ENCODE results near the gene AUTS2.

AUTS2 gene

GRCh38 chr7:70498232-70498992 lies 900.1 kb downstream of the AUTS2 start:
- no peaks in the 10 kb centered on the region for H3K4me1 ChIP-seq (ENCODE audit: control insufficient read depth, insufficient read depth, low read length)
- H3K27ac ChIP-seq (ENCODE audit: low read depth, low read length) = no peak overlapping the region
- H3K36me3 ChIP-seq (ENCODE audit: control insufficient read depth, insufficient read depth, low read length) = no peaks in the 10 kb centered on the region
- H3K9ac ChIP-seq (ENCODE audit: low read length) = no peak overlapping the region
- H3K4me3 ChIP-seq (ENCODE audit: low read length) = no peak overlapping the region
- H3K27me3 ChIP-seq (ENCODE audit: control insufficient read depth, insufficient read depth, low read length) = no peaks in the 10 kb centered on the region

- H3K4me1 ChIP-seq (ENCODE audit: control insufficient read depth, insufficient read depth, low read length) = no peaks in the 10 kb centered on the region
- H3K4me3 ChIP-seq (ENCODE audit: low read length) = no peak overlapping the region
- H3K27ac ChIP-seq (ENCODE audit: low read depth, low read length) = no peak overlapping the region
- no peaks in the 10 kb centered on the region for H3K36me3 ChIP-seq (ENCODE audit: control insufficient read depth, insufficient read depth, low read length)
- no peaks in the 10 kb centered on the region for H3K27me3 ChIP-seq (ENCODE audit: control insufficient read depth, insufficient read depth, low read length)
- H3K9ac ChIP-seq (ENCODE audit: low read length) = no peak overlapping the region
Observed at GRCh38 chr7:70500261-70500660, 902.0 kb downstream of the AUTS2 start.

DNA sequence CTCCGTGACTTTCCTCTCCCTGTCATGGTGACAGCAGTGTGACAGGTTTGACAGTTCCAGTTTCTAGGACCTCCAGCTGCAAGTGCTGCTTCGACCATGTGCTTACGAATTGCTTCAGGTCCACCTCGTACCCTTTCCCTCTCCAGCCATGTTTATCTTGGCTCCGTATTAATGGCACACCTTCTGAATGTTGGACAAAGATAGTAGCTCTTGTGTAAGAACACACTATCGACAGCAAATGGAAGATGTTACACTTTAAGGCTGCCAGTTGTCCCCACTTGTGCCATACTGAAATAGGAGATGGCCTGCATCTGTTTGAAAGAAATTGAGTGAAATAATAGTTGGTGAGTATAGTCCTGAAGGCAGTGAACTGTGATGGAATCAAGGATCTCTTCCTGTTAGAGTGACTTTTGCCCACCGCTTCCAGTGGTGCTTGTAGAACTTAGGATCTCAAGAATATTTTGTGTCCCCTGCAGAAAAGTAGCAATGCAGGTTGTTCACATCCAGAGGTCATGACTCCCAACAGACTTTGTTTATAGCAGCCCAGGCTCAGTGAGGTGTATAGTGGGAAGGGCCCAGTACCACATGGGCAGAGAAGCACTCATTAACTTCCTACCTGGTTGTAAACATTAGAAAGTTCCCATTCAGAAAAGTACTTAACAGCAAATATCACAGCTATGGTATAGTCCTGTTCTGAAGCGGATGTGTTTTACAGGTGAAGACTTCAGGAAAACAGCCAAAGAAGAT lies 904.0 kb downstream of the AUTS2 start:
- Histone ChIP-seq H3K9ac (ENCODE audit: low read length) (no peak overlapping the region), H3K36me3 (ENCODE audit: control insufficient read depth, insufficient read depth, low read length) (no peaks in the 10 kb centered on the region), H3K4me1 (ENCODE audit: control insufficient read depth, insufficient read depth, low read length) (no peaks in the 10 kb centered on the region), H3K27ac (ENCODE audit: low read depth, low read length) (no peak overlapping the region), H3K4me3 (ENCODE audit: low read length) (no peak overlapping the region), H3K27me3 (ENCODE audit: control insufficient read depth, insufficient read depth, low read length) (no peaks in the 10 kb centered on the region)

DNA sequence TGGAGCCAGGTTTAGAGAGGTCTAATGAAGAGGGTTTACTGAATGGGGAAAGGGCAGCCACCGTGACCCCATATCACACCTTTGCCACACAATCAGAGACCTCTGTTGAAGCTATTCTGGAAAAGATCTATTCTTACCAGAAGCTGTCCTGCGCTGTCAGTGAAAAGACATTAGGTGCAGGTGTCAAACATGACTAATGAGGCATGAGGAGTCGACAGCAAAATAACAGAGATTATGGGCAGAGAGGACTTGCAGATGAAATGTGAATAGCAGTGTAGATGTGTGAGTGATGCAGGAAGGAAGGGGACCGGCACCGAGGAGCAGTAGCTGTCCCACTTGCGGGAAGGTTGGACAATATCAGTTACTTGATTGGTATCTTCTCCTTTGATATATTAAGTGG lies 906.0 kb downstream of the AUTS2 start:
- H3K36me3 ChIP-seq (ENCODE audit: control insufficient read depth, insufficient read depth, low read length) = no peaks in the 10 kb centered on the region
- H3K4me1 ChIP-seq (ENCODE audit: control insufficient read depth, insufficient read depth, low read length) = no peaks in the 10 kb centered on the region

GRCh38 chr7:70505468-70505867 lies 907.2 kb downstream of the AUTS2 start:
- no peaks in the 10 kb centered on the region for H3K36me3 ChIP-seq (ENCODE audit: control insufficient read depth, insufficient read depth, low read length)
- no peak overlapping the region for H3K4me3 ChIP-seq (ENCODE audit: low read length)
- H3K4me1 ChIP-seq (ENCODE audit: control insufficient read depth, insufficient read depth, low read length) = no peaks in the 10 kb centered on the region
- H3K27me3 ChIP-seq (ENCODE audit: control insufficient read depth, insufficient read depth, low read length) = no peaks in the 10 kb centered on the region
- H3K9ac ChIP-seq (ENCODE audit: low read length) = no peak overlapping the region
- H3K27ac ChIP-seq (ENCODE audit: low read depth, low read length) = no peak overlapping the region

More for the DNA sequence above, 906.0 kb downstream of the AUTS2 start:
- Histone ChIP-seq H3K27ac (ENCODE audit: low read depth, low read length) (no peak overlapping the region), H3K4me3 (ENCODE audit: low read length) (no peak overlapping the region), H3K27me3 (ENCODE audit: control insufficient read depth, insufficient read depth, low read length) (no peaks in the 10 kb centered on the region), H3K9ac (ENCODE audit: low read length) (no peak overlapping the region)

DNA sequence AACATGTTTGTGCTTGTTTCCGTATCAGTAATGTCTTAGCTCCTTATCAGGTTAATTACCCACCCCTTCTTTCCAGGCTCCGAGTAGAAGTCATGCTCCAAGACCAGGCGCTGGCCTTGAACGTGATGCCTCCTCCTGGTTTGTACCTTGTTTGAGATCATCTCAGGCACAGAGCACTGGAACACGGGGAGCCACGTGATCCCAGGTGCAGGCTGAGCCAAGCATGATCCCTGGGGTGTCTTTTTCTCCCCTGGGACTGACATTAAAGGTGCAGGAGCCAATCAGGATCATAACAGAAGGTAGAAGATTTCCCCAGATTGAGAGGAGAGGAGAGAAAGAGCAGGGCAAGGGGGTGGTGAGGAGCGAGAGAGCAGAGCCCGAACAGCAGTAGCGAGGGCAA lies 907.6 kb downstream of the AUTS2 start:
- no peaks in the 10 kb centered on the region for H3K36me3 ChIP-seq (ENCODE audit: control insufficient read depth, insufficient read depth, low read length)
- no peaks in the 10 kb centered on the region for H3K27me3 ChIP-seq (ENCODE audit: control insufficient read depth, insufficient read depth, low read length)
- H3K4me3 ChIP-seq (ENCODE audit: low read length) = no peak overlapping the region
- no peak overlapping the region for H3K27ac ChIP-seq (ENCODE audit: low read depth, low read length)
- H3K4me1 ChIP-seq (ENCODE audit: control insufficient read depth, insufficient read depth, low read length) = no peaks in the 10 kb centered on the region
- no peak overlapping the region for H3K9ac ChIP-seq (ENCODE audit: low read length)

DNA sequence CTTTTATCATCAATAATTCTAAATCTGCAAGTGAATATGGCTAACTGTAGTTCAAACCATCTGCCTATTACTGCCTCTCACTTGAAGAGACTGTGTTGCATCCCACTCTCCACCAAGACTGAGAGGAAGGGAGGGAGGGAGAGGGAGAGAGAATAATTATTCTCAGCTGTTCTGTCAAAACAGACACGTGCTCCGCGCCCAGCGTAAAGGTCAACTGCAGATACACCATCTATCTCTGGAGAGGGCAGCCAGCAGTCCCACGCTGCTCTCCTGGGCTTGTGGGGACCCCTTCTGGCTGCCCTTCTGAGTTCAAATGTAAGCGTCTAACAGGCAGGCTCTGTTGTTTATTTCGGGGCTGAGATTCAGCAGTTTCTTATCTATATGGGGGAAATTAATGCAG lies 908.2 kb downstream of the AUTS2 start:
- H3K4me3 ChIP-seq (ENCODE audit: low read length) = no peak overlapping the region
- no peaks in the 10 kb centered on the region for H3K4me1 ChIP-seq (ENCODE audit: control insufficient read depth, insufficient read depth, low read length)
- H3K27ac ChIP-seq (ENCODE audit: low read depth, low read length) = no peak overlapping the region
- no peaks in the 10 kb centered on the region for H3K36me3 ChIP-seq (ENCODE audit: control insufficient read depth, insufficient read depth, low read length)
- no peak overlapping the region for H3K9ac ChIP-seq (ENCODE audit: low read length)
- no peaks in the 10 kb centered on the region for H3K27me3 ChIP-seq (ENCODE audit: control insufficient read depth, insufficient read depth, low read length)

- Histone ChIP-seq H3K4me1 (ENCODE audit: control insufficient read depth, insufficient read depth, low read length) (no peaks in the 10 kb centered on the region), H3K27me3 (ENCODE audit: control insufficient read depth, insufficient read depth, low read length) (no peaks in the 10 kb centered on the region), H3K9ac (ENCODE audit: low read length) (no peak overlapping the region), H3K4me3 (ENCODE audit: low read length) (no peak overlapping the region), H3K36me3 (ENCODE audit: control insufficient read depth, insufficient read depth, low read length) (no peaks in the 10 kb centered on the region), H3K27ac (ENCODE audit: low read depth, low read length) (no peak overlapping the region)
Observed at GRCh38 chr7:70512144-70512543, 913.9 kb downstream of the AUTS2 start.

DNA sequence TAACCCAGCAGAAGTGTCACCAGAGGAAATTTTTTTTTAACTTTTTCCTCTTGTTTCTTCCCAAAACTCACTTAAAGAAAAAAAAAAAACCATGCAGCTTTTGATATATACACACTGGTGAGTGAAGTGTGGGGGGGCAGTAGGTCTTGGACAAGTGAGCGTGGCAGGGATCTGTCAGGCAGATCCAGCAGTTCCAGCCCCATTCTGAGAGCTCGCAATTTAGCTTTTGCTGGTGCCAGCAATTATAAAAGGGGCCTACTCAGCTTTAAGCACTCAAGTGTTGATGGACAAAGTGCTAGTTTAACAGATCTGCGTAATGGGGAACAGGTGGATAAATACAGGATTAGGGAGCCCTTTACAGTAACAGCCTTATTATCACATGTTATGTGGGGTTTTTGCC lies 914.5 kb downstream of the AUTS2 start:
- Histone ChIP-seq H3K27me3 (ENCODE audit: control insufficient read depth, insufficient read depth, low read length) (no peaks in the 10 kb centered on the region), H3K4me3 (ENCODE audit: low read length) (no peak overlapping the region), H3K4me1 (ENCODE audit: control insufficient read depth, insufficient read depth, low read length) (no peaks in the 10 kb centered on the region), H3K9ac (ENCODE audit: low read length) (no peak overlapping the region), H3K36me3 (ENCODE audit: control insufficient read depth, insufficient read depth, low read length) (no peaks in the 10 kb centered on the region), H3K27ac (ENCODE audit: low read depth, low read length) (no peak overlapping the region)

- H3K36me3 ChIP-seq (ENCODE audit: control insufficient read depth, insufficient read depth, low read length) = no peaks in the 10 kb centered on the region
- no peak overlapping the region for H3K4me3 ChIP-seq (ENCODE audit: low read length)
- H3K4me1 ChIP-seq (ENCODE audit: control insufficient read depth, insufficient read depth, low read length) = no peaks in the 10 kb centered on the region
- H3K27ac ChIP-seq (ENCODE audit: low read depth, low read length) = no peak overlapping the region
- H3K9ac ChIP-seq (ENCODE audit: low read length) = no peak overlapping the region
- H3K27me3 ChIP-seq (ENCODE audit: control insufficient read depth, insufficient read depth, low read length) = no peaks in the 10 kb centered on the region
Observed at GRCh38 chr7:70520611-70521010, 922.3 kb downstream of the AUTS2 start.

- no peaks in the 10 kb centered on the region for H3K36me3 ChIP-seq (ENCODE audit: control insufficient read depth, insufficient read depth, low read length)
- H3K4me1 ChIP-seq (ENCODE audit: control insufficient read depth, insufficient read depth, low read length) = no peaks in the 10 kb centered on the region
- H3K4me3 ChIP-seq (ENCODE audit: low read length) = no peak overlapping the region
- no peak overlapping the region for H3K9ac ChIP-seq (ENCODE audit: low read length)
- H3K27ac ChIP-seq (ENCODE audit: low read depth, low read length) = no peak overlapping the region
- no peaks in the 10 kb centered on the region for H3K27me3 ChIP-seq (ENCODE audit: control insufficient read depth, insufficient read depth, low read length)
Observed at GRCh38 chr7:70523249-70523988, 925.1 kb downstream of the AUTS2 start.

GRCh38 chr7:70523989-70524351 lies 925.7 kb downstream of the AUTS2 start:
- Histone ChIP-seq H3K4me3 (ENCODE audit: low read length) (no peak overlapping the region), H3K27me3 (ENCODE audit: control insufficient read depth, insufficient read depth, low read length) (no peaks in the 10 kb centered on the region), H3K4me1 (ENCODE audit: control insufficient read depth, insufficient read depth, low read length) (no peaks in the 10 kb centered on the region), H3K36me3 (ENCODE audit: control insufficient read depth, insufficient read depth, low read length) (no peaks in the 10 kb centered on the region), H3K27ac (ENCODE audit: low read depth, low read length) (no peak overlapping the region), H3K9ac (ENCODE audit: low read length) (no peak overlapping the region)

Measured in rectal smooth muscle tissue (tissue), 1 donor.